ENCODE measurements around the gene PLCL2.
"Not testable (repeated sequence)": the region's sequence is repeated elsewhere in the genome, so short reads cannot be mapped to it uniquely, and the experiment has no call there.

Gene PLCL2

DNA sequence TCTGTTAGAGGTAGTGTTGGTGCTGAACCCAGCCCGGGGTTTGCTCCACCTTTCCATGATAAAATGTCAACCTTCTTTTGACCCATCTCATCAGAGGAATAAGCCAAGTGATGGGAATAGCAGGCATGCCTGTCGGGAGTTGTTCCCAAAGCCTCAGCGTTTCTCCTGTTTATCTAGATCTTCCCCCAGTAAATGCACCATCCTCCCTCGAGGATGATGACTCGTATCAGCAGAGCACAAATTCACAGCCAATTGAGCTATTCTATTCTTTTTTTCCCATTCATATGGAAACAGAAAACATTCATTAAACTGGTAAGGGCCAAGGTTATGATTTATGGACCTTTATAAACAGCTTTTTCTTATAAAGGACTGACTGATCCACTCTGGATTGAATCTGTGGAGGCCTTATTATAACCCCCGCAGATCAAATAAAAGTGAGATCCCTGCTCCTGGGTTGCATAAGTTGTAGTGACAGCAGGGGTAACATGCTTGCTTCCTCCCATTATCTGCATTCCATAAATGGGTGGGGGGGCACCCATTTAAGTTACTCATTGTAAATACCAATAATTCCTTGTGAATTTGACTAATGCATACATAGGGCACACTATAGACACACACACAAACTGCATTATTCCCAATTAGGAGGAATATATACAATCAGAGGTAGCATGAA lies 207.3 kb downstream of the PLCL2 start:
- H3K27ac ChIP-seq (ENCODE audit: low read depth, low read length), result no peak overlapping the region
- H3K79me2 ChIP-seq (ENCODE audit: control insufficient read depth, insufficient read depth, low read length, unreplicated experiment), result no peaks in the 10 kb centered on the region
- H3K4me1 ChIP-seq (ENCODE audit: control insufficient read depth, insufficient read depth, low read length, unreplicated experiment), result peaks cover 7% of the 10 kb centered on the region
- no peaks in the 10 kb centered on the region for H3K27me3 ChIP-seq (ENCODE audit: insufficient read depth, low read length)
- no peaks in the 10 kb centered on the region for H3K36me3 ChIP-seq (ENCODE audit: insufficient read depth, low read length)
- H3K4me3 ChIP-seq (ENCODE audit: low read depth, low read length), result peak overlapping the region; percentile 31; the same call in 1 of the 2 replicates
- no peak overlapping the region for H2AFZ ChIP-seq (ENCODE audit: low read length, unreplicated experiment)

DNA sequence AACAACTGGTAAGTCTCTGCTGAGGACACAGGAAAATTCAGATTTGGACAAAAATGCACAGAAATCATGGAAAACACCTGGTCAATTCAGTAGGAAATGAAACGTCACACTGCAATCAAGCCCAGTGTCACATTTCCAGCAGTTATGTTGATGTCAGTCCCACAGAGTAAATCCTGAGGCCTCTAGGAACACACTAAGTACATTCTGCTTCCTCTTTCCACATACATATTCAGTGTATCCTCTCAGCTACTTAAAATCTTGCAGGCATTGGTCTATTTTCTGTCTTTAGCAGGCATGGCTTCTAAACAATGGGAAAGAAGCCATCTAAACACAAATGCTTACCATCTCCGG lies 207.8 kb downstream of the PLCL2 start:
- H3K79me2 ChIP-seq (ENCODE audit: control insufficient read depth, insufficient read depth, low read length, unreplicated experiment), result no peaks in the 10 kb centered on the region
- no peak overlapping the region for H3K4me3 ChIP-seq (ENCODE audit: low read depth, low read length)
- H3K27ac ChIP-seq (ENCODE audit: low read depth, low read length), result no peak overlapping the region
- no peaks in the 10 kb centered on the region for H3K36me3 ChIP-seq (ENCODE audit: insufficient read depth, low read length)
- no peak overlapping the region for H2AFZ ChIP-seq (ENCODE audit: low read length, unreplicated experiment)
- H3K27me3 ChIP-seq (ENCODE audit: insufficient read depth, low read length), result no peaks in the 10 kb centered on the region
- H3K4me1 ChIP-seq (ENCODE audit: control insufficient read depth, insufficient read depth, low read length, unreplicated experiment), result peaks cover 7% of the 10 kb centered on the region

DNA sequence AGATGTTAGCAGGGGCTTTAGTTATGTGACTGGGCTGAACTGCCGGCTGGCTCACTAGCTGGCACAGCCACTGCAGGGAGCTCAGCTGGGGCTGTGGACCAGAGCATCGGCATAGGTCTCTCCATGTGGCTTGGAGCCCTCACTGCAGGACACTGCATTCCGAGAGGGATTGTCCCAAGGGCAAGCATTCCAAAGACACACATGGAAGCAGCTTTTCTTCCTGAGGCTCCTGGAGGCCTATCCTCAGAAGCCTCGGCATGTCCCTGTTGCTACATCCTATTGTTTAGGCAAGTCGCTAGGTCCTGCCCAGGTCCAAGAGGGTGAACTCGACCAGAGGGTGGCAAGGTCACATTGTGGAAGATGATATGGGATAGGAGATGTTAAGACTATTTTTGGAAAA lies 209.8 kb downstream of the PLCL2 start:
- no peak overlapping the region for H2AFZ ChIP-seq (ENCODE audit: low read length, unreplicated experiment)
- no peak overlapping the region for H3K4me3 ChIP-seq (ENCODE audit: low read depth, low read length)
- H3K79me2 ChIP-seq (ENCODE audit: control insufficient read depth, insufficient read depth, low read length, unreplicated experiment), result no peaks in the 10 kb centered on the region
- no peaks in the 10 kb centered on the region for H3K27me3 ChIP-seq (ENCODE audit: insufficient read depth, low read length)
- H3K4me1 ChIP-seq (ENCODE audit: control insufficient read depth, insufficient read depth, low read length, unreplicated experiment), result peaks cover 7% of the 10 kb centered on the region
- no peaks in the 10 kb centered on the region for H3K36me3 ChIP-seq (ENCODE audit: insufficient read depth, low read length)
- H3K27ac ChIP-seq (ENCODE audit: low read depth, low read length), result no peak overlapping the region

DNA sequence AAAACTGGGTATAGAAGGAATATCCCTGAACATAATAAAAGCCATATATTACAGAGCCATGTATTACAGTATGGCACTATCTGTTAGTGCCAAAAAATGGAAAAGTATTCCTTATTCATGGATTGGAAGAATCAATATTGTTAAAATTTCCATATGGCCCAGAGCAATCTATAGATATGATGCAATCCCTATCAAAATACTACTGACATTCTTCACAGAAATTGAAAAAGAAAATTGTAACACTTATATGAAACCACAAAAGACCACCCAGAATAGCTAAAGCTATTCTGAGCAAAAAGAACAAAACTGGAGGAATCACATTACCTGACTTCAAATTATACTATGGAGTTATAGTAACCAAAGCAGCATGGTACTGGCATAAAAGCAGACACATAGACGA lies 218.8 kb downstream of the PLCL2 start:
- Histone ChIP-seq H3K36me3 (ENCODE audit: insufficient read depth, low read length) (no peaks in the 10 kb centered on the region), H2AFZ (ENCODE audit: low read length, unreplicated experiment) (no peak overlapping the region), H3K79me2 (ENCODE audit: control insufficient read depth, insufficient read depth, low read length, unreplicated experiment) (no peaks in the 10 kb centered on the region), H3K27ac (ENCODE audit: low read depth, low read length) (no peak overlapping the region), H3K4me1 (ENCODE audit: control insufficient read depth, insufficient read depth, low read length, unreplicated experiment) (no peaks in the 10 kb centered on the region), H3K4me3 (ENCODE audit: low read depth, low read length) (no peak overlapping the region), H3K27me3 (ENCODE audit: insufficient read depth, low read length) (no peaks in the 10 kb centered on the region)

DNA sequence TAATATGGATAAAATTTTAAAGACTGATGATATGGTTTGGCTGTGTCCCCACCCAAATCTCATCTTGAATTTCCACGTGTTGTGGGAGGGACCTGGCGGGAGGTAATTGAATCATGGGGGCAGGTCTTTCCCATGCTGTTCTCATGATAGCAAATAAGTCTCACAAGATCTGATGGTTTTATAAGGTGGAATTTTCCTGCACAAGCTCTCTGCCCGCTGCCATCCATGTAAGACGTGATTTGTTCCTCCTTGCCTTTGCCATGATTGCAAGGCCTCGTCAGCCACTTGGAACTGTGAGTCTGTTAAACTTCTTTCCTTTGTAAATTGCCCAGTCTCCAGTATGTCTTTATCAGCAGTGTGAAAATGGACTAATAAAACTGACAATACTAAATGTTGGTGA lies 222.0 kb downstream of the PLCL2 start:
- not testable (repeated sequence) for H3K27ac ChIP-seq (ENCODE audit: low read depth, low read length); H2AFZ ChIP-seq (ENCODE audit: low read length, unreplicated experiment); H3K79me2 ChIP-seq (ENCODE audit: control insufficient read depth, insufficient read depth, low read length, unreplicated experiment); H3K36me3 ChIP-seq (ENCODE audit: insufficient read depth, low read length); H3K4me1 ChIP-seq (ENCODE audit: control insufficient read depth, insufficient read depth, low read length, unreplicated experiment); H3K27me3 ChIP-seq (ENCODE audit: insufficient read depth, low read length); H3K4me3 ChIP-seq (ENCODE audit: low read depth, low read length)

DNA sequence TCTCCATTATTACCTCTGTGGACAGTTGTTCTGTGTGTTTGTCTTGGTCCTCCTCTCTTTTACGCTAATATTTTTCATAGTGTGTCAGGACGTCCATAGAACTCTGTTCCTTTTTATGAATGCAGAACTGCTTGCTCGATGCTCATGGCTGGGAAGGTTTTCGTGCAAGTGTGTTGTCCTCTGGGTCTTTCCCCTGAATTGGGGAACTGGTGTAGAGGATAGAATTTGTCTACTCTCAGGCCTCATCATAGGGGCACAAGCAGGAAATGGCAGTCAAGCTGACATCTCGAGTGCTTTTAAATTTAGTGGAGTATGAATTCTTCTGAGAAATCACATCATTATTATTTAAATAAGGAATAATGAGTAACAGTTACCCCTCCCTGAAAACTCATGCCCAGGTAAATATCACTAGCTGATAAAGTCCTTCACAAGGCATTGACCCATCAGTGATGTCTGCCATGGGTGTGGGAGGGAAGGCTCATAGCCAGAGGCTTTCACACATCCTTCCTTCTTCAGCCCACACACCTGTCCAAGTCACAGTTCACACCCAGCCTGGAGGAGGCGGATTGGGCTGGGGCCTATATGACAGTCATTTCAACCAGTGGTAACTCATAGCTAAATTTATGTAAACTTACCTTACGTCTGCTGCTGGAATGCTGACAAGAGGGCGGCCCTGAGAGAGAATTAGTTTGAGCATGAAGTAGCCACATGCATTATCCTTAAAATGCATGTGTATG lies 226.1 kb downstream of the PLCL2 start:
- no peaks in the 10 kb centered on the region for H3K36me3 ChIP-seq (ENCODE audit: insufficient read depth, low read length)
- no peaks in the 10 kb centered on the region for H3K27me3 ChIP-seq (ENCODE audit: insufficient read depth, low read length)
- no peaks in the 10 kb centered on the region for H3K79me2 ChIP-seq (ENCODE audit: control insufficient read depth, insufficient read depth, low read length, unreplicated experiment)
- H3K4me3 ChIP-seq (ENCODE audit: low read depth, low read length), result no peak overlapping the region
- H3K4me1 ChIP-seq (ENCODE audit: control insufficient read depth, insufficient read depth, low read length, unreplicated experiment), result no peaks in the 10 kb centered on the region
- H3K27ac ChIP-seq (ENCODE audit: low read depth, low read length), result no peak overlapping the region
- H2AFZ ChIP-seq (ENCODE audit: low read length, unreplicated experiment), result no peak overlapping the region

DNA sequence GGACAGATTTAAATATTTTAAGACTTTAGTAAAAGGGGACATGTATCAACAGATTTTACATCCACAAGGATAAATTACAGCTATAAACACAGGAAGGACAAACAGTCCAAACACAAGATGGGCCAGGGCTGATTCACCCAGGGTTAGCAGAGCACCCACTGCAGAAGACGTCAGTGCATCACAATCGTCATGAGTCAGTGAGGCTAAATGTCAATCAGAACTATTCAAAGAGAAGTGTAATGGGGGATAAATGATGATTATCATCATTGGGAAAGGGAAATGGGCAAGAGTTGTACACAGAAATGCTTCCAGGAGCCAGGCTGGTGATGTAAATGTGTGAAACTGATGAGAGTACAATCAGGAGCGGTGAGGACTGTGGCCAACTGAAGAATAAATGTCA lies 226.8 kb downstream of the PLCL2 start:
- H3K4me3 ChIP-seq (ENCODE audit: low read depth, low read length), result no peak overlapping the region
- no peak overlapping the region for H2AFZ ChIP-seq (ENCODE audit: low read length, unreplicated experiment)
- no peak overlapping the region for H3K27ac ChIP-seq (ENCODE audit: low read depth, low read length)
- H3K4me1 ChIP-seq (ENCODE audit: control insufficient read depth, insufficient read depth, low read length, unreplicated experiment), result no peaks in the 10 kb centered on the region
- H3K27me3 ChIP-seq (ENCODE audit: insufficient read depth, low read length), result no peaks in the 10 kb centered on the region
- no peaks in the 10 kb centered on the region for H3K79me2 ChIP-seq (ENCODE audit: control insufficient read depth, insufficient read depth, low read length, unreplicated experiment)
- H3K36me3 ChIP-seq (ENCODE audit: insufficient read depth, low read length), result no peaks in the 10 kb centered on the region

DNA sequence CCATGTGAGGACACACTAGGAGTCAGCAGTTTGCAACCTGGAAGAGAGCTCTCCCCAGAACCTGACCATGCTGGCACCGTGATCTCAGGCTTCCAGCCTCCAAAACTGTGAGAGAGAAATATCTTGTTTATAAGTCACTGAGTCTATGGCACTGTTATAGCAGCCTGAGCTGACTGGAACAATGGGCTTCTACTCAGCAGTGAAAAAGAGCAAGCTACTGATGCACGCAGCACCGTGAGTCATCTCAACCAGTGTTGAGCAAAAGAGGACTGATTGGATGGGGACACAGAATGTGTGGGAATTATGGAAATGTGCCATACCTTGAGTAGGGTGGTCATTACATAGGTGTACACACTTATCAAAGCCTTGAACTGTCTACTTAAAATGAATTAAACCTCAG lies 230.4 kb downstream of the PLCL2 start:
- no peak overlapping the region for H2AFZ ChIP-seq (ENCODE audit: low read length, unreplicated experiment)

DNA sequence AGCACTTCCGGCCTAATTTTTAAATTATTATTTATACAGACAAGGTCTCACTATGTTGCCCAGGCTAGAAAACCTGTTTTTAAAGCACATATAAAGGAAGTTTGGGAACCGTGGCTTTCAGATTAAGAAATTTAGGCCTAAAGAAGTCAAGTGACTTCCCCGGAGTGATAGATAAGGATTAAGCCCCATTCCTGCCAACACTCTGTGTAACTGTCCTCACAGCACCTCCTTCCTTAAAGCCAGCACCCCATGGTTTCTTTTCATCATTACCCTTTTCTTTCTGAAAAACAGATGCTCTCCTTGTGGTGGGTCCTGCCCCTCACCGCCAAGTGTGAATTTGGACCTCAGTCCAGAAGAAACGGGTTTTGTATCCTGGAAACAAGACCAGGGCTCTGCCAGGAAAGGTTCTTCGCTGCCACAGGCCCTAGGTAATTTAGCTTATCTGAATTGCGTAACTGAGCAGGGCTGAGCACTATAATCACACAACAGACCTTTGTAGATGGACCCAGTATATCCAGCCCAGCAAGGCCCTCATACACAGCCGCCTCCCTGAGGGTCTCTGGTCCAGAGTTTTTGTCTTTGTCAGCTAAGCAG lies 231.3 kb downstream of the PLCL2 start:
- H3K4me3 ChIP-seq (ENCODE audit: low read depth, low read length), result no peak overlapping the region
- no peaks in the 10 kb centered on the region for H3K36me3 ChIP-seq (ENCODE audit: insufficient read depth, low read length)
- H3K27me3 ChIP-seq (ENCODE audit: insufficient read depth, low read length), result no peaks in the 10 kb centered on the region
- H2AFZ ChIP-seq (ENCODE audit: low read length, unreplicated experiment), result no peak overlapping the region
- H3K4me1 ChIP-seq (ENCODE audit: control insufficient read depth, insufficient read depth, low read length, unreplicated experiment), result no peaks in the 10 kb centered on the region
- no peaks in the 10 kb centered on the region for H3K79me2 ChIP-seq (ENCODE audit: control insufficient read depth, insufficient read depth, low read length, unreplicated experiment)
- no peak overlapping the region for H3K27ac ChIP-seq (ENCODE audit: low read depth, low read length)

More for the DNA sequence above, 230.4 kb downstream of the PLCL2 start:
- Histone ChIP-seq H3K27me3 (ENCODE audit: insufficient read depth, low read length) (no peaks in the 10 kb centered on the region), H3K79me2 (ENCODE audit: control insufficient read depth, insufficient read depth, low read length, unreplicated experiment) (no peaks in the 10 kb centered on the region), H3K4me3 (ENCODE audit: low read depth, low read length) (no peak overlapping the region), H3K4me1 (ENCODE audit: control insufficient read depth, insufficient read depth, low read length, unreplicated experiment) (no peaks in the 10 kb centered on the region), H3K27ac (ENCODE audit: low read depth, low read length) (no peak overlapping the region), H3K36me3 (ENCODE audit: insufficient read depth, low read length) (no peaks in the 10 kb centered on the region)

DNA sequence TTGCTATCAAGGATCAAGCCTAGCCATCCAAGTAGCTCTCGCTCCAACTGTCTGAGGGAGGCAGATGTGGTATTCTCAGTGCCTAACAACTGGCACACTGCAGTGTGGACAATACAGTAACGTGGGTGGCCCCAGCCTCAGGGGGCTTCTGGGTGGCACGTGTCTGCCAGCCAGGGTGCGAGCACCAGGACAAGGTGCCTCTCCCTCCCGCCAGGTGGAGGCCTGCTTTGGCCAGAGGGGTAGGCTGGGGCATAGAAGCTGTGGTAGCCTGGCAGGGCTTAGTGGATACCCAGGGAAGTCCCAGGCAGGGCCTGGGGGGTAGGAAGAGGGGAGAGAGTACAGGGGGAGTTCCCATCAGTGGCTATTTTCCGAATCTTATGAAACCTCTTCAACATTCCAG lies 234.0 kb downstream of the PLCL2 start:
- no peaks in the 10 kb centered on the region for H3K4me1 ChIP-seq (ENCODE audit: control insufficient read depth, insufficient read depth, low read length, unreplicated experiment)
- H3K79me2 ChIP-seq (ENCODE audit: control insufficient read depth, insufficient read depth, low read length, unreplicated experiment), result no peaks in the 10 kb centered on the region
- H3K36me3 ChIP-seq (ENCODE audit: insufficient read depth, low read length), result no peaks in the 10 kb centered on the region
- no peak overlapping the region for H2AFZ ChIP-seq (ENCODE audit: low read length, unreplicated experiment)
- no peaks in the 10 kb centered on the region for H3K27me3 ChIP-seq (ENCODE audit: insufficient read depth, low read length)
- no peak overlapping the region for H3K4me3 ChIP-seq (ENCODE audit: low read depth, low read length)
- no peak overlapping the region for H3K27ac ChIP-seq (ENCODE audit: low read depth, low read length)
